CD14-positive monocyte (primary cell): ENCODE measurements around the gene HLA-G. TPM values are rescaled to one million over a fixed set of nuclear protein-coding genes. Genes with fewer than 3 reads are reported as not detected.
A peak's percentile ranks its signal among the peaks of the same experiment; 100 is the strongest.

Source experiments
- DNase-seq, 3 donors: peaks; one replicate each; pipeline ENCODE4 v3.0.0-alpha.2; 2011 to 2022
- H2AFZ ChIP-seq: 2 replicates; pipeline ENCODE4 v1.6.0; 2012; ENCODE audit warnings: mild to moderate bottlenecking, low read depth, low read length, inconsistent platforms; ENCODE audit not compliant: insufficient read depth, poor library complexity, severe bottlenecking
- H3K27ac ChIP-seq, 2 donors: 1 replicate in 1 of 2; 2 replicates in 1 of 2; pipeline ENCODE4 v1.5.1; 2012 to 2013; ENCODE audit warnings: low read length in 2 of 2, control low read depth in 1 of 2, inconsistent platforms in 1 of 2, low read depth in 1 of 2, mild to moderate bottlenecking in 1 of 2
- H3K27me3 ChIP-seq, 2 donors: one replicate each; pipeline versions ENCODE4 v1.6.0 to v1.6.1; 2011 to 2013; ENCODE audit warnings: low read length in 2 of 2; ENCODE audit not compliant: control insufficient read depth in 2 of 2, insufficient read depth in 2 of 2
- H3K36me3 ChIP-seq, 2 donors: replicated peaks in 1 of 2; 1 replicate in 1 of 2; 2 replicates in 1 of 2; pipeline versions ENCODE4 v1.5.1 to v1.6.1; 2012 to 2013; ENCODE audit warnings: low read length in 2 of 2, control low read depth in 1 of 2, inconsistent platforms in 1 of 2, mild to moderate bottlenecking in 1 of 2; ENCODE audit not compliant: insufficient read depth in 2 of 2, control insufficient read depth in 1 of 2
- H3K4me1 ChIP-seq, 2 donors: 1 replicate in 1 of 2; 2 replicates in 1 of 2; pipeline versions ENCODE4 v1.5.1 to v1.6.1; 2012 to 2013; ENCODE audit warnings: low read length in 2 of 2, control low read depth in 1 of 2, inconsistent platforms in 1 of 2, mild to moderate bottlenecking in 1 of 2, moderate library complexity in 1 of 2; ENCODE audit not compliant: insufficient read depth in 2 of 2, control insufficient read depth in 1 of 2
- H3K4me2 ChIP-seq: replicated peaks from 2 replicates; pipeline ENCODE3; 2012; ENCODE audit warnings: low read length, moderate library complexity, mild to moderate bottlenecking; ENCODE audit not compliant: poor library complexity, severe bottlenecking; ENCODE audit errors: extremely low read depth
- H3K4me3 ChIP-seq, 3 experiments: fragments of 200-600 bp in 1 of 3; sonication (generic) in 1 of 3; replicated peaks in 1 of 3; 1 replicate in 2 of 3; 2 replicates in 1 of 3; pipeline ENCODE4 v1.5.1; 2011 to 2013; ENCODE audit warnings: low read length in 3 of 3, mild to moderate bottlenecking in 3 of 3, control low read depth in 2 of 3, low read depth in 2 of 3, inconsistent platforms in 1 of 3, moderate library complexity in 1 of 3
- H3K79me2 ChIP-seq: 2 replicates; pipeline ENCODE4 v1.6.0; 2012; ENCODE audit warnings: mild to moderate bottlenecking, control low read depth, inconsistent platforms, low read length, moderate library complexity; ENCODE audit not compliant: insufficient read depth
- H3K9ac ChIP-seq: 2 replicates; pipeline ENCODE4 v1.6.0; 2017; ENCODE audit warnings: low read length, mild to moderate bottlenecking; ENCODE audit not compliant: insufficient read depth, poor library complexity, severe bottlenecking
- H3K9me3 ChIP-seq, 2 donors: replicated peaks in 1 of 2; 1 replicate in 1 of 2; 2 replicates in 1 of 2; pipeline versions ENCODE4 v1.5.1 to v1.6.1; 2012 to 2013; ENCODE audit warnings: low read length in 2 of 2, control low read depth in 1 of 2; ENCODE audit not compliant: control insufficient read depth in 1 of 2, insufficient read depth in 1 of 2
- H4K20me1 ChIP-seq: 2 replicates; pipeline ENCODE4 v1.6.0; 2012; ENCODE audit warnings: mild to moderate bottlenecking, low read length, control low read depth, moderate library complexity; ENCODE audit not compliant: insufficient read depth
- H3K27ac Mint-ChIP-seq, 7 donors: one replicate each; pipeline ENCODE4 v1.8.0; 2020; ENCODE audit warnings: mild to moderate bottlenecking in 7 of 7, mixed read lengths in 7 of 7, moderate library complexity in 6 of 7, inconsistent platforms in 2 of 7
- H3K27me3 Mint-ChIP-seq, 3 donors: one replicate each; pipeline ENCODE4 v1.8.0; 2021 to 2022; ENCODE audit warnings: low read depth in 3 of 3, mild to moderate bottlenecking in 3 of 3, mixed read lengths in 3 of 3, moderate library complexity in 3 of 3, inconsistent platforms in 1 of 3
- H3K36me3 Mint-ChIP-seq, 2 donors: one replicate each; pipeline ENCODE4 v1.8.0; 2020; ENCODE audit warnings: mixed read lengths in 2 of 2, inconsistent platforms in 1 of 2, mild to moderate bottlenecking in 1 of 2
- H3K4me1 Mint-ChIP-seq: one replicate; pipeline ENCODE4 v1.8.0; 2020; ENCODE audit warnings: mild to moderate bottlenecking, mixed read lengths
- H3K4me3 Mint-ChIP-seq, 2 donors: one replicate each; pipeline ENCODE4 v1.8.0; 2020; ENCODE audit warnings: mild to moderate bottlenecking in 2 of 2, mixed read lengths in 2 of 2, moderate library complexity in 1 of 2
- H3K9me3 Mint-ChIP-seq, 7 donors: one replicate each; pipeline ENCODE4 v1.8.0; 2020 to 2022; ENCODE audit warnings: mixed read lengths in 7 of 7, mild to moderate bottlenecking in 6 of 7, moderate library complexity in 6 of 7, inconsistent platforms in 2 of 7
- WGBS: methylation state at CpG from one replicate; pipeline ENCODE4 v1.1.5; 2013; ENCODE audit warnings: missing lambda C conversion rate; ENCODE audit not compliant: insufficient coverage; 5-methylcytosine and 5-hydroxymethylcytosine counted together
- intact Hi-C, 2 donors: fragments of 100-400 bp; cut with micrococcal nuclease; formaldehyde crosslinking; loops; one replicate each; pipeline versions ENCODE4 v1.15.0 to v1.15.1; 2023
- polyA plus RNA-seq, 3 donors: library from polyadenylated mRNA; depleted of rRNA in 1 of 3; unstranded in 2 of 3; stranded (reverse) in 1 of 3; fragments of 300-500 nt in 2 of 3; fragments of >200 nt in 1 of 3; fragmentation: Illumina TruSeq in 2 of 3; gene quantifications; 1 replicate in 2 of 3; 2 replicates in 1 of 3; pipeline ENCODE4 v1.2.3, GENCODE V29; 2012 to 2021
- TF ChIP-seq, protein P1 (sequence below): fragments of 200-600 bp; IDR thresholded peaks from one replicate; pipeline ENCODE4 v1.8.0; 2022; ENCODE audit warnings: antibody characterized with exemption, mild to moderate bottlenecking

Gene HLA-G
- polyA plus RNA-seq, 3 donors: 0.12 to 2.3 (median 0.89) TPM

DNA sequence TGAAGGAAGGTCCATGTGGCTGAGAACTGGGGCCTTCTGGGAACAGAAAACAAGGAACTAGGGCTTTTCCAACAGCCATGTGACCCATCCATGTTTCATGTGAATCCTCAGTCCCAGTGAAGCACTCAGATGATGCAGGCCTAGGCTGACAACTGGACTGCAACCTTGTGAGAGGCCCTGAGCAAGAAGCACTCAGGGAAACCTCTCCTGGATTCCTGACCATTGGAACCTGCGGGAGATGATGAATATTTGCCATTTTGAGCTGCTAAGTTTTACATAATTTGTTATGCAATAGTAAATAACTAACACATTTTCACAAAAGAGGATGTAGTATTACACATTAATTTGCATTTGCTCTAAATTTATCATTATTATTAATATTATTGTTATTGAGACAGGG, 38.4 kb upstream of the HLA-G start:
- H3K4me1 Mint-ChIP-seq: peaks cover 18% of the 10 kb centered on the region
- no peak overlapping the region for H3K9ac ChIP-seq
- no peaks in the 10 kb centered on the region for H3K36me3 ChIP-seq
- peaks cover 0 to 8% of the 10 kb centered on the region in 2 donors for H3K36me3 Mint-ChIP-seq
- peaks cover 42 to 65% (median 47%) of the 10 kb centered on the region in 3 donors for H3K27me3 Mint-ChIP-seq
- peaks cover 0 to 4% of the 10 kb centered on the region in 2 donors for H3K9me3 ChIP-seq
- no CpG with 5 or more reads among the region's 1 CpG for WGBS
- H2AFZ ChIP-seq: no peak overlapping the region
- TF ChIP-seq, protein P1, sequence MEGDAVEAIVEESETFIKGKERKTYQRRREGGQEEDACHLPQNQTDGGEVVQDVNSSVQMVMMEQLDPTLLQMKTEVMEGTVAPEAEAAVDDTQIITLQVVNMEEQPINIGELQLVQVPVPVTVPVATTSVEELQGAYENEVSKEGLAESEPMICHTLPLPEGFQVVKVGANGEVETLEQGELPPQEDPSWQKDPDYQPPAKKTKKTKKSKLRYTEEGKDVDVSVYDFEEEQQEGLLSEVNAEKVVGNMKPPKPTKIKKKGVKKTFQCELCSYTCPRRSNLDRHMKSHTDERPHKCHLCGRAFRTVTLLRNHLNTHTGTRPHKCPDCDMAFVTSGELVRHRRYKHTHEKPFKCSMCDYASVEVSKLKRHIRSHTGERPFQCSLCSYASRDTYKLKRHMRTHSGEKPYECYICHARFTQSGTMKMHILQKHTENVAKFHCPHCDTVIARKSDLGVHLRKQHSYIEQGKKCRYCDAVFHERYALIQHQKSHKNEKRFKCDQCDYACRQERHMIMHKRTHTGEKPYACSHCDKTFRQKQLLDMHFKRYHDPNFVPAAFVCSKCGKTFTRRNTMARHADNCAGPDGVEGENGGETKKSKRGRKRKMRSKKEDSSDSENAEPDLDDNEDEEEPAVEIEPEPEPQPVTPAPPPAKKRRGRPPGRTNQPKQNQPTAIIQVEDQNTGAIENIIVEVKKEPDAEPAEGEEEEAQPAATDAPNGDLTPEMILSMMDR: no peak
- H3K27me3 ChIP-seq: peaks cover 23 to 45% of the 10 kb centered on the region in 2 donors
- intact Hi-C loops: no loop called here
- H3K27ac ChIP-seq: no peak overlapping the region
- no peak overlapping the region for H3K27ac Mint-ChIP-seq
- peaks cover 3 to 18% (median 15%) of the 10 kb centered on the region in 7 donors for H3K9me3 Mint-ChIP-seq
- DNase-seq: no peak
- H3K79me2 ChIP-seq: no peaks in the 10 kb centered on the region
- H4K20me1 ChIP-seq: no peaks in the 10 kb centered on the region
- no peak overlapping the region for H3K4me2 ChIP-seq
- H3K4me1 ChIP-seq: peaks cover 13 to 16% of the 10 kb centered on the region in 2 donors
- H3K4me3 ChIP-seq: no peak overlapping the region
- H3K4me3 Mint-ChIP-seq: no peak overlapping the region

DNA sequence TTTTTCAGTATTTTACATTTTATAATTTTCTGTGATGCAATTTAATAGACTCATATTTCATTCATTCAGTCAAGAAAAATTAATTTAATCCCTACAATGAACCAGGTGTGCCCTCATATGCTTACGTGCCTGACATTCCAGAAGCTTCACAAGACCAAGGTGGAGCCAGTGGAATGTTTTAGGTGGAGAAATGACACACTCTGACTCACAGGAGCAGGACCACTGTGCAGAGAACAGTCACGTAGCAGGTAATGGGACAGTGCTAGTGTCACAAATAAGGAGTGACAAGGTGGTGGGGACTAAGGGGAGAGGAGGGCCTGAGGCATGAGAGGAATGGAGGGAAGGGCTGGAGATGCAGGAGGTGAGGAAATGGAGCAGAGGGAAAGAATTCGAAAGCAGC, 37.0 kb upstream of the HLA-G start:
- no peak overlapping the region for H3K9ac ChIP-seq
- H3K4me3 ChIP-seq: no peak overlapping the region
- no peak for DNase-seq
- TF ChIP-seq, protein P1: no peak
- no peak overlapping the region for H3K4me2 ChIP-seq
- H3K27me3 Mint-ChIP-seq: peaks cover 47 to 72% (median 59%) of the 10 kb centered on the region in 3 donors
- no peaks in the 10 kb centered on the region for H3K36me3 ChIP-seq
- no peaks in the 10 kb centered on the region for H3K79me2 ChIP-seq
- no peak overlapping the region for H2AFZ ChIP-seq
- peak overlapping the region in 1 of 2 donors; percentile 11 for H3K4me3 Mint-ChIP-seq
- intact Hi-C loops: no loop called here
- H4K20me1 ChIP-seq: no peaks in the 10 kb centered on the region
- H3K9me3 Mint-ChIP-seq: peaks cover 2 to 18% (median 11%) of the 10 kb centered on the region in 7 donors
- peaks cover 0 to 8% of the 10 kb centered on the region in 2 donors for H3K36me3 Mint-ChIP-seq
- H3K27me3 ChIP-seq: peaks cover 29 to 55% of the 10 kb centered on the region in 2 donors
- 100% methylated on average over 2 of the region's 3 CpGs for WGBS
- H3K4me1 ChIP-seq: peaks cover 13 to 16% of the 10 kb centered on the region in 2 donors
- peaks cover 0 to 4% of the 10 kb centered on the region in 2 donors for H3K9me3 ChIP-seq
- no peak overlapping the region for H3K27ac ChIP-seq
- peaks cover 18% of the 10 kb centered on the region for H3K4me1 Mint-ChIP-seq
- H3K27ac Mint-ChIP-seq: no peak overlapping the region
